HCT116 (cell line): ENCODE data around the gene UPK3A. TPM values are rescaled to one million over a fixed set of nuclear protein-coding genes. Genes with fewer than 3 reads are reported as not detected.

ENCODE experiments used
- ATAC-seq: fragments of 200-7000 bp; cut with Tn5 transposase; 2 replicates; pipeline ENCODE4 v1.9.1; 2020; ENCODE audit warnings: mild to moderate bottlenecking, moderate library complexity
- BruUV-seq: library from RNA; stranded (reverse); fragments of 400-500 nt; replicated peaks from 2 replicates; lab custom pipeline; 2021; lab: Mats Ljungman, UMichigan
- CTCF ChIA-PET: fragments of 300-600 bp; sonication (Branson Sonifier 250); formaldehyde crosslinking; loops from one replicate; lab custom pipeline; 2021; ENCODE audit warnings: antibody characterized with exemption; lab: Charles Lee
- POLR2A ChIA-PET: fragments of 300-600, 350-600 bp; sonication (Branson Sonifier 250); formaldehyde crosslinking; loops from one replicate; lab custom pipeline; 2021; ENCODE audit warnings: antibody characterized with exemption; lab: Charles Lee
- RAD21 ChIA-PET, 2 experiments: fragments of 300-600 bp; sonication (Branson Sonifier 250); formaldehyde crosslinking; loops; one replicate each; lab custom pipeline; 2023; ENCODE audit warnings: low total read pairs in 2 of 2; ENCODE audit not compliant: uncharacterized antibody in 2 of 2, unreplicated experiment in 2 of 2, low non-redundant PET in 1 of 2; lab: Charles Lee
- DNase-seq: peaks from one replicate; pipeline ENCODE4 v3.0.0-alpha.2; 2010; ENCODE audit warnings: low read depth, low spot score
- H2AFZ ChIP-seq: fragments of 200-600 bp; shearing (Covaris generic), sonication (generic); 2 replicates; pipeline ENCODE4 v1.6.1; 2017; ENCODE audit warnings: low read depth, mixed run types, mixed read lengths, antibody characterized with exemption, low read length; ENCODE audit not compliant: poor library complexity, severe bottlenecking
- H3K27ac ChIP-seq: 2 replicates; pipeline ENCODE4 v1.5.1; 2012; ENCODE audit warnings: low read depth, low read length
- H3K27me3 ChIP-seq: fragments of 200-600 bp; sonication (generic); 2 replicates; pipeline ENCODE4 v1.6.1; 2016; ENCODE audit warnings: mixed run types, low read length, mixed read lengths; ENCODE audit not compliant: insufficient read depth
- H3K36me3 ChIP-seq, 2 experiments: fragments of 200-500 bp in 1 of 2; fragments of 200-600 bp in 1 of 2; sonication (Bioruptor generic) in 1 of 2; sonication (generic) in 1 of 2; 2 replicates each; pipeline versions ENCODE4 v1.5.1 to v1.6.1; 2014 to 2016; ENCODE audit warnings: low read length in 2 of 2, inconsistent platforms in 1 of 2, mixed read lengths in 1 of 2, mixed run types in 1 of 2; ENCODE audit not compliant: insufficient read depth in 2 of 2, control insufficient read depth in 1 of 2
- H3K4me1 ChIP-seq, 2 experiments: fragments of 200-600 bp in 1 of 2; sonication (generic) in 1 of 2; 2 replicates each; pipeline versions ENCODE4 v1.5.1 to v1.6.1; 2012 to 2017; ENCODE audit warnings: low read length in 2 of 2, inconsistent platforms in 1 of 2, mild to moderate bottlenecking in 1 of 2, mixed read lengths in 1 of 2, mixed run types in 1 of 2, moderate library complexity in 1 of 2; ENCODE audit not compliant: insufficient read depth in 2 of 2, control insufficient read depth in 1 of 2
- H3K4me2 ChIP-seq: fragments of 200-600 bp; sonication (generic); 2 replicates; pipeline ENCODE4 v1.6.1; 2017; ENCODE audit warnings: mixed run types, low read length, mixed read lengths
- H3K4me3 ChIP-seq, 2 experiments: fragments of 200-600 bp in 1 of 2; sonication (generic) in 1 of 2; replicated peaks in 1 of 2; 2 replicates each; pipeline ENCODE4 v1.5.1; 2011 to 2016; ENCODE audit warnings: low read length in 2 of 2, control low read depth in 1 of 2, low read depth in 1 of 2, mild to moderate bottlenecking in 1 of 2, mixed read lengths in 1 of 2, mixed run types in 1 of 2
- H3K79me2 ChIP-seq: fragments of 200-600 bp; sonication (generic); 2 replicates; pipeline ENCODE4 v1.6.1; 2017; ENCODE audit warnings: mild to moderate bottlenecking, mixed run types, low read length, moderate library complexity, mixed read lengths; ENCODE audit not compliant: insufficient read depth
- H3K9ac ChIP-seq: fragments of 200-600 bp; sonication (generic); 2 replicates; pipeline ENCODE4 v1.6.1; 2016; ENCODE audit warnings: low read length, mixed read lengths
- H3K9me2 ChIP-seq: fragments of 200-600 bp; sonication (generic), shearing (Covaris generic); 2 replicates; pipeline ENCODE4 v1.6.1; 2017; ENCODE audit warnings: mixed run types, mild to moderate bottlenecking, moderate library complexity; ENCODE audit not compliant: insufficient read depth
- H3K9me3 ChIP-seq, 2 experiments: fragments of 200-500 bp in 1 of 2; fragments of 200-600 bp in 1 of 2; sonication (Bioruptor generic) in 1 of 2; sonication (generic) in 1 of 2; 2 replicates each; pipeline ENCODE4 v1.6.1; 2014 to 2017; ENCODE audit warnings: low read length in 2 of 2, mixed read lengths in 2 of 2, inconsistent platforms in 1 of 2, low read depth in 1 of 2, mild to moderate bottlenecking in 1 of 2, mixed run types in 1 of 2, moderate library complexity in 1 of 2; ENCODE audit not compliant: control insufficient read depth in 1 of 2, insufficient read depth in 1 of 2
- H4K20me1 ChIP-seq: fragments of 200-600 bp; sonication (generic), shearing (Covaris generic); 2 replicates; pipeline ENCODE4 v1.6.1; 2017; ENCODE audit warnings: mixed run types, mild to moderate bottlenecking, moderate library complexity; ENCODE audit not compliant: insufficient read depth
- CBX3 ChIP-seq: IDR thresholded peaks from 2 replicates; pipeline ENCODE4 v1.6.1; 2012; ENCODE audit warnings: low read depth
- CEBPB ChIP-seq: IDR thresholded peaks from 2 replicates; pipeline ENCODE4 v1.6.1; 2012; ENCODE audit warnings: low read depth
- EGR1 ChIP-seq: IDR thresholded peaks from 2 replicates; pipeline ENCODE4 v1.6.1; 2012; ENCODE audit warnings: low read depth
- ELF1 ChIP-seq: IDR thresholded peaks from 2 replicates; pipeline ENCODE4 v1.6.1; 2012; ENCODE audit warnings: low read depth, borderline replicate concordance
- EZH2phosphoT487 ChIP-seq: fragments of 200-600 bp; IDR thresholded peaks from 2 replicates; pipeline ENCODE4 v1.6.1; 2018; ENCODE audit warnings: antibody characterized with exemption, borderline replicate concordance
- FOSL1 ChIP-seq: IDR thresholded peaks from 2 replicates; pipeline ENCODE4 v1.6.1; 2012; ENCODE audit warnings: low read depth
- JUND ChIP-seq: IDR thresholded peaks from 2 replicates; pipeline ENCODE4 v1.6.1; 2012
- POLR2A ChIP-seq: IDR thresholded peaks from 2 replicates; pipeline ENCODE4 v1.7.0; 2011; ENCODE audit warnings: borderline replicate concordance; ENCODE audit not compliant: insufficient read depth, insufficient read length; ENCODE audit errors: extremely low read depth
- POLR2AphosphoS5 ChIP-seq: IDR thresholded peaks from 2 replicates; pipeline ENCODE4 v1.6.1; 2011; ENCODE audit warnings: mild to moderate bottlenecking, low read depth, low read length, moderate library complexity
- RAD21 ChIP-seq: IDR thresholded peaks from 2 replicates; pipeline ENCODE4 v1.6.1; 2012; ENCODE audit warnings: low read depth, mild to moderate bottlenecking
- SIN3A ChIP-seq: IDR thresholded peaks from 2 replicates; pipeline ENCODE4 v1.6.1; 2012; ENCODE audit warnings: low read depth
- SP1 ChIP-seq: IDR thresholded peaks from 2 replicates; pipeline ENCODE4 v1.6.1; 2012; ENCODE audit warnings: low read depth
- SRF ChIP-seq: IDR thresholded peaks from 2 replicates; pipeline ENCODE4 v1.6.1; 2012; ENCODE audit warnings: low read depth
- YY1 ChIP-seq: IDR thresholded peaks from 2 replicates; pipeline ENCODE4 v1.6.1; 2011; ENCODE audit warnings: low read length, low read depth, moderate library complexity, mild to moderate bottlenecking; ENCODE audit not compliant: insufficient replicate concordance; ENCODE audit errors: extremely low read depth
- intact Hi-C: fragments of 100-400 bp; cut with micrococcal nuclease; formaldehyde crosslinking; loops from 2 replicates; pipeline ENCODE4 v1.10.0; 2022
- total RNA-seq: library from RNA; stranded (reverse); gene quantifications from one replicate; pipeline ENCODE4 v1.2.1, GENCODE V29; 2021; ENCODE audit not compliant: unreplicated experiment
- TF ChIP-seq, protein P1 (sequence below): IDR thresholded peaks from 2 replicates; pipeline ENCODE4 v1.6.1; 2012; ENCODE audit warnings: low read depth
- TF ChIP-seq, protein P2 (sequence below): IDR thresholded peaks from 2 replicates; pipeline ENCODE4 v1.6.1; 2012
- TF ChIP-seq, protein P3 (sequence below): IDR thresholded peaks from 2 replicates; pipeline ENCODE4 v1.6.1; 2012

UPK3A gene
- total RNA-seq, 1 experiment from 2014 or later, result not detected

DNA sequence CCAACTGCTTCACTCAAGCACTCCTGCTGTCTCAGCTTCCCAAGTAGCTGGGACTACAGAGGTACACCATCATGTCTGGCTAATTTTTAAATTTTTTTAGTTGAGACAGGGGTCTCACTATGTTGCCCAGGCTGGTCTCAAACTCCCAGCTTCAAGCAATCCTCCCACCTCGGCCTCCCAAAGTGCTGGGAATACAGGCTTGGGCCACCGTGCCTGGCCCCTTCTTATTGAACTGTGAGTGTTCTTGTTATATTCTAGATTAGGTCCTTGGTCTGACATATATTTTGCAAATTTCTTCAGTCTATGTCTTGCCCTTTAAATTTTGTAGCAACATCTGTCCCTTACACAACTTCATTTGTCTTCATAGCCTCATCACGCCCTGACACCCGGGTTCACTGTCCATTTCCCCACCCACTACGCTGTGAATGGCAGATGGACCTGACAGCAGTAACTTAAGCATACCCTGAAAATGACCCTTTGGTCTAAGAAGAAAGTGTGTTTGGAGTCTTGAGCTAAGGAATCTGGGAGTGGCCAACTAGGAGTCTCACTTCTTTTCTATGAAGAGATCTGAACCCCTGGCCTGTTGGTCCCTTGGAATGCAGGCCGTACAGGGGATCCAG is 20.8 kb downstream of the UPK3A start:
- intact Hi-C loops, result no loop called here
- Histone ChIP-seq H3K9me3 (no peaks in the 10 kb centered on the region), H4K20me1 (no peaks in the 10 kb centered on the region), H3K36me3 (no peaks in the 10 kb centered on the region), H3K9me2 (no peaks in the 10 kb centered on the region), H3K27me3 (no peaks in the 10 kb centered on the region), H3K4me3 (no peak overlapping the region), H2AFZ (no peak overlapping the region), H3K4me1 (peaks cover 22 to 34% of the 10 kb centered on the region in 2 experiments), H3K4me2 (no peak overlapping the region), H3K79me2 (peaks cover 7% of the 10 kb centered on the region), H3K9ac (no peak overlapping the region), H3K27ac (no peak overlapping the region)
- ATAC-seq (no peak), DNase-seq (no peak)
- TF ChIP-seq FOSL1 (no peak), CBX3 (no peak), SIN3A (no peak), YY1 (no peak), CEBPB (no peak), ELF1 (no peak), EZH2phosphoT487 (no peak), RAD21 (no peak), JUND (no peak), EGR1 (no peak), POLR2A (no peak), POLR2AphosphoS5 (no peak), SP1 (no peak), SRF (no peak)
- TF ChIP-seq, protein P1, sequence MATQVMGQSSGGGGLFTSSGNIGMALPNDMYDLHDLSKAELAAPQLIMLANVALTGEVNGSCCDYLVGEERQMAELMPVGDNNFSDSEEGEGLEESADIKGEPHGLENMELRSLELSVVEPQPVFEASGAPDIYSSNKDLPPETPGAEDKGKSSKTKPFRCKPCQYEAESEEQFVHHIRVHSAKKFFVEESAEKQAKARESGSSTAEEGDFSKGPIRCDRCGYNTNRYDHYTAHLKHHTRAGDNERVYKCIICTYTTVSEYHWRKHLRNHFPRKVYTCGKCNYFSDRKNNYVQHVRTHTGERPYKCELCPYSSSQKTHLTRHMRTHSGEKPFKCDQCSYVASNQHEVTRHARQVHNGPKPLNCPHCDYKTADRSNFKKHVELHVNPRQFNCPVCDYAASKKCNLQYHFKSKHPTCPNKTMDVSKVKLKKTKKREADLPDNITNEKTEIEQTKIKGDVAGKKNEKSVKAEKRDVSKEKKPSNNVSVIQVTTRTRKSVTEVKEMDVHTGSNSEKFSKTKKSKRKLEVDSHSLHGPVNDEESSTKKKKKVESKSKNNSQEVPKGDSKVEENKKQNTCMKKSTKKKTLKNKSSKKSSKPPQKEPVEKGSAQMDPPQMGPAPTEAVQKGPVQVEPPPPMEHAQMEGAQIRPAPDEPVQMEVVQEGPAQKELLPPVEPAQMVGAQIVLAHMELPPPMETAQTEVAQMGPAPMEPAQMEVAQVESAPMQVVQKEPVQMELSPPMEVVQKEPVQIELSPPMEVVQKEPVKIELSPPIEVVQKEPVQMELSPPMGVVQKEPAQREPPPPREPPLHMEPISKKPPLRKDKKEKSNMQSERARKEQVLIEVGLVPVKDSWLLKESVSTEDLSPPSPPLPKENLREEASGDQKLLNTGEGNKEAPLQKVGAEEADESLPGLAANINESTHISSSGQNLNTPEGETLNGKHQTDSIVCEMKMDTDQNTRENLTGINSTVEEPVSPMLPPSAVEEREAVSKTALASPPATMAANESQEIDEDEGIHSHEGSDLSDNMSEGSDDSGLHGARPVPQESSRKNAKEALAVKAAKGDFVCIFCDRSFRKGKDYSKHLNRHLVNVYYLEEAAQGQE, result no peak
- TF ChIP-seq, protein P2, sequence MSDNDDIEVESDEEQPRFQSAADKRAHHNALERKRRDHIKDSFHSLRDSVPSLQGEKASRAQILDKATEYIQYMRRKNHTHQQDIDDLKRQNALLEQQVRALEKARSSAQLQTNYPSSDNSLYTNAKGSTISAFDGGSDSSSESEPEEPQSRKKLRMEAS, result no peak
- TF ChIP-seq, protein P3, sequence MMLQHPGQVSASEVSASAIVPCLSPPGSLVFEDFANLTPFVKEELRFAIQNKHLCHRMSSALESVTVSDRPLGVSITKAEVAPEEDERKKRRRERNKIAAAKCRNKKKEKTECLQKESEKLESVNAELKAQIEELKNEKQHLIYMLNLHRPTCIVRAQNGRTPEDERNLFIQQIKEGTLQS, result no peak
- POLR2A ChIA-PET, result no interaction called here
- CTCF ChIA-PET, result no interaction called here
- RAD21 ChIA-PET, result no interaction called here
- no TSS peak for BruUV-seq
